ENCODE data around the gene PRKCI. TPM values are rescaled to one million over a fixed set of nuclear protein-coding genes. Genes with fewer than 3 reads are reported as not detected.
"Not testable (repeated sequence)": the region's sequence is repeated elsewhere in the genome, so short reads cannot be mapped to it uniquely, and the experiment has no call there.

Gene PRKCI
- total RNA-seq, 3 donors from 2014 or later (not counting 1 experiment from before 2014, with no cell fraction given): 8.4 to 14.4 (median 11.1) TPM

- ATAC-seq (peak; percentile 6 to 45 (median 27)), DNase-seq (peak in 1 of 2 donors; percentile 49)
- no peaks in the 10 kb centered on the region for H3K9me3 Mint-ChIP-seq
- no peaks in the 10 kb centered on the region for H3K36me3 Mint-ChIP-seq
- peaks cover 32 to 40% of the 10 kb centered on the region in 2 donors for H3K4me1 Mint-ChIP-seq
- H3K4me3 Mint-ChIP-seq: peak overlapping the region; percentile 97
- H3K4me1 ChIP-seq (ENCODE audit: control insufficient read depth, insufficient read depth, low read length): peaks cover 26% of the 10 kb centered on the region
- no peak for TF ChIP-seq CTCF (IDR thresholded peaks at IDR 0.05)
- H3K27me3 Mint-ChIP-seq (ENCODE audit: low read depth in 2 of 2): no peaks in the 10 kb centered on the region
- peak overlapping the region; percentile 84 for H3K4me3 ChIP-seq (ENCODE audit: low read length)
- H3K36me3 ChIP-seq (ENCODE audit: control insufficient read depth, insufficient read depth, low read length): peaks cover 23% of the 10 kb centered on the region
- peak overlapping the region; percentile 97 for H3K27ac ChIP-seq (ENCODE audit: low read length)
- no peaks in the 10 kb centered on the region for H3K9me3 ChIP-seq (ENCODE audit: control insufficient read depth, insufficient read depth, low read length)
- intact Hi-C loops (cut with micrococcal nuclease): loop anchor here (2.0 to 5.0 kb wide), 3 partner anchors 43 to 418 kb away; partner anchors contain the start of genes PRKCI and SKIL
- peak overlapping the region; percentile 96 to 99 for H3K27ac Mint-ChIP-seq
- no peaks in the 10 kb centered on the region for H3K27me3 ChIP-seq (ENCODE audit: control insufficient read depth, insufficient read depth, low read length)
- 7% methylated on average over 11 of the region's 16 CpGs for WGBS (ENCODE audit: insufficient coverage)
These were observed 41.9 kb upstream of the PRKCI start for GRCh38 chr3:170180079-170180907.

GRCh38 chr3:170180908-170181885 is 41.0 kb upstream of the PRKCI start, which contains the start of gene PHC3:
Gene PHC3, minus strand, starts transcription at chr3:170181733. Its CDS starts 18 bp downstream, at chr3:170181715.
- intact Hi-C loops (cut with micrococcal nuclease): loop anchor here (2.0 to 5.0 kb wide), 3 partner anchors 42 to 419 kb away; partner anchors contain the start of genes PRKCI and SKIL
- TF ChIP-seq CTCF (IDR thresholded peaks at IDR 0.05): no peak
- H3K36me3 ChIP-seq (ENCODE audit: control insufficient read depth, insufficient read depth, low read length): peaks cover 18% of the 10 kb centered on the region
- Mint-ChIP-seq H3K27ac (peak within 1 kb of the TSS; percentile 96 to 99), H3K9me3 (no peaks in the 10 kb centered on the region), H3K4me1 (peaks cover 30 to 35% of the 10 kb centered on the region in 2 donors), H3K4me3 (peak within 1 kb of the TSS; percentile 97), H3K27me3 (ENCODE audit: low read depth in 2 of 2) (no peaks in the 10 kb centered on the region), H3K36me3 (no peaks in the 10 kb centered on the region)
- no peaks in the 10 kb centered on the region for H3K27me3 ChIP-seq (ENCODE audit: control insufficient read depth, insufficient read depth, low read length)
- H3K4me1 ChIP-seq (ENCODE audit: control insufficient read depth, insufficient read depth, low read length): peaks cover 26% of the 10 kb centered on the region
- peak within 1 kb of the TSS; percentile 84 for H3K4me3 ChIP-seq (ENCODE audit: low read length)
- DNase-seq: peak; percentile 87 to 96
- peak; percentile 79 to 88 (median 83) for ATAC-seq
- WGBS (ENCODE audit: insufficient coverage): under 1% methylated on average over 71 of the region's 71 CpGs
- no peaks in the 10 kb centered on the region for H3K9me3 ChIP-seq (ENCODE audit: control insufficient read depth, insufficient read depth, low read length)
- H3K27ac ChIP-seq (ENCODE audit: low read length): peak within 1 kb of the TSS; percentile 97

GRCh38 chr3:170189398-170190256 is 32.6 kb upstream of the PRKCI start:
- WGBS (ENCODE audit: insufficient coverage): 91% methylated on average over 4 of the region's 4 CpGs
- peak in 1 of 3 donors; percentile 20 for ATAC-seq

GRCh38 chr3:170195759-170196158 is 26.5 kb upstream of the PRKCI start:
- H3K4me1 Mint-ChIP-seq; ATAC-seq; H3K4me3 ChIP-seq (ENCODE audit: low read length); intact Hi-C loops (cut with micrococcal nuclease); H3K4me1 ChIP-seq (ENCODE audit: control insufficient read depth, insufficient read depth, low read length); H3K4me3 Mint-ChIP-seq; H3K36me3 ChIP-seq (ENCODE audit: control insufficient read depth, insufficient read depth, low read length); H3K27me3 ChIP-seq (ENCODE audit: control insufficient read depth, insufficient read depth, low read length); H3K9me3 ChIP-seq (ENCODE audit: control insufficient read depth, insufficient read depth, low read length); H3K9me3 Mint-ChIP-seq; H3K27ac Mint-ChIP-seq; H3K36me3 Mint-ChIP-seq; H3K27ac ChIP-seq (ENCODE audit: low read length); DNase-seq: not testable (repeated sequence)
- H3K27me3 Mint-ChIP-seq (ENCODE audit: low read depth in 2 of 2): peaks cover 14 to 20% of the 10 kb centered on the region in 2 donors
- 91% methylated on average over 3 of the region's 3 CpGs for WGBS (ENCODE audit: insufficient coverage)

More at GRCh38 chr3:170189398-170190256, 32.6 kb upstream of the PRKCI start:
- Mint-ChIP-seq H3K4me1 (peaks cover 0 to 11% of the 10 kb centered on the region in 2 donors), H3K27ac (no peak overlapping the region), H3K36me3 (no peaks in the 10 kb centered on the region), H3K4me3 (no peak overlapping the region), H3K27me3 (ENCODE audit: low read depth in 2 of 2) (peaks cover 0 to 10% of the 10 kb centered on the region in 2 donors), H3K9me3 (no peaks in the 10 kb centered on the region)
- Histone ChIP-seq H3K27me3 (ENCODE audit: control insufficient read depth, insufficient read depth, low read length) (no peaks in the 10 kb centered on the region), H3K9me3 (ENCODE audit: control insufficient read depth, insufficient read depth, low read length) (no peaks in the 10 kb centered on the region), H3K27ac (ENCODE audit: low read length) (no peak overlapping the region), H3K4me3 (ENCODE audit: low read length) (no peak overlapping the region), H3K4me1 (ENCODE audit: control insufficient read depth, insufficient read depth, low read length) (peaks cover 3% of the 10 kb centered on the region), H3K36me3 (ENCODE audit: control insufficient read depth, insufficient read depth, low read length) (no peaks in the 10 kb centered on the region)
- intact Hi-C loops (cut with micrococcal nuclease): no loop called here
- DNase-seq: no peak
- TF ChIP-seq CTCF (IDR thresholded peaks at IDR 0.05): peak; percentile 23
